DOHH2 (cell line): Measurements from ENCODE around the gene VAV1.

ENCODE experiments used
- H3F3A ChIP-seq: fragments of 200-600 bp; sonication (generic), shearing (Covaris generic); 2 replicates; pipeline ENCODE4 v1.6.0; 2016; ENCODE audit warnings: antibody characterized with exemption, mild to moderate bottlenecking; ENCODE audit not compliant: control insufficient read depth, insufficient read depth
- H3K27ac ChIP-seq: fragments of 200-600 bp; sonication (generic); 2 replicates; pipeline ENCODE4 v1.5.1; 2014; ENCODE audit warnings: low read depth, mild to moderate bottlenecking, low read length, moderate library complexity
- H3K27me3 ChIP-seq: fragments of 200-600 bp; sonication (generic); 2 replicates; pipeline ENCODE4 v1.6.1; 2014; ENCODE audit warnings: mild to moderate bottlenecking, low read length, mixed read lengths; ENCODE audit not compliant: control insufficient read depth
- H3K36me3 ChIP-seq: fragments of 200-600 bp; sonication (generic); 2 replicates; pipeline ENCODE4 v1.6.1; 2014; ENCODE audit warnings: mild to moderate bottlenecking, low read length, moderate library complexity, mixed read lengths; ENCODE audit not compliant: control insufficient read depth
- H3K4me1 ChIP-seq: fragments of 200-600 bp; sonication (generic); 2 replicates; pipeline ENCODE4 v1.6.1; 2014; ENCODE audit warnings: mild to moderate bottlenecking, low read length, mixed read lengths; ENCODE audit not compliant: control insufficient read depth
- H3K4me2 ChIP-seq: fragments of 200-600 bp; sonication (generic); 2 replicates; pipeline ENCODE4 v1.6.0; 2014; ENCODE audit warnings: mild to moderate bottlenecking, low read length, moderate library complexity
- H3K4me3 ChIP-seq: fragments of 200-600 bp; sonication (generic); 2 replicates; pipeline ENCODE4 v1.5.1; 2014; ENCODE audit warnings: mild to moderate bottlenecking, low read length, mixed read lengths
- H3K79me2 ChIP-seq: fragments of 200-600 bp; sonication (generic); 2 replicates; pipeline ENCODE4 v1.6.1; 2014; ENCODE audit warnings: mild to moderate bottlenecking, low read length, mixed read lengths; ENCODE audit not compliant: control insufficient read depth
- H3K9me2 ChIP-seq: fragments of 200-600 bp; sonication (generic); replicated peaks from 2 replicates; pipeline ENCODE4 v1.6.1; 2014; ENCODE audit warnings: mild to moderate bottlenecking, low read length, mixed read lengths; ENCODE audit not compliant: control insufficient read depth
- H3K9me3 ChIP-seq: fragments of 200-600 bp; sonication (generic); 2 replicates; pipeline ENCODE4 v1.6.1; 2014; ENCODE audit warnings: antibody characterized with exemption, low read length, mixed read lengths; ENCODE audit not compliant: control insufficient read depth, insufficient read depth
- H4K20me1 ChIP-seq: fragments of 200-600 bp; sonication (generic); 2 replicates; pipeline ENCODE4 v1.6.0; 2014; ENCODE audit warnings: low read depth, mild to moderate bottlenecking, antibody characterized with exemption, low read length, moderate library complexity; ENCODE audit not compliant: control insufficient read depth, insufficient read depth
- CTCF ChIP-seq: fragments of 200-600 bp; sonication (generic); IDR thresholded peaks from one replicate; pipeline ENCODE4 v1.5.1; 2014; ENCODE audit warnings: antibody characterized with exemption, mild to moderate bottlenecking, low read depth, low read length; ENCODE audit not compliant: poor library complexity, severe bottlenecking
- EZH2phosphoT487 ChIP-seq: fragments of 200-600 bp; sonication (generic); IDR thresholded peaks from 2 replicates; pipeline ENCODE4 v1.6.1; 2017; ENCODE audit warnings: borderline replicate concordance, mild to moderate bottlenecking, antibody characterized with exemption, low read length, moderate library complexity, mixed read lengths

VAV1 gene

GRCh38 chr19:6788896-6789295 is 16.4 kb downstream of the VAV1 start:
- TF ChIP-seq CTCF (no peak), EZH2phosphoT487 (no peak)
- Histone ChIP-seq H3K27ac (no peak overlapping the region), H4K20me1 (peaks cover 5% of the 10 kb centered on the region; the same call in 1 of the 2 replicates)

GRCh38 chr19:6790194-6791128 is 18.0 kb downstream of the VAV1 start:
- H3K27me3 ChIP-seq = no peaks in the 10 kb centered on the region
- no peak overlapping the region for H3K27ac ChIP-seq
- H3K79me2 ChIP-seq = peaks cover 61% of the 10 kb centered on the region
- H3K36me3 ChIP-seq = 0 out of 2 replicates have a peak, but pooled peaks cover 2% of the 10 kb centered on the region
- no peaks in the 10 kb centered on the region for H3K9me2 ChIP-seq
- TF ChIP-seq EZH2phosphoT487 (no peak), CTCF (no peak)
- no peak overlapping the region for H3K4me2 ChIP-seq
- H3K4me3 ChIP-seq = no peak overlapping the region
- no peaks in the 10 kb centered on the region for H3K9me3 ChIP-seq
- peaks cover 5% of the 10 kb centered on the region; the same call in 1 of the 2 replicates for H4K20me1 ChIP-seq
- no peaks in the 10 kb centered on the region for H3F3A ChIP-seq
- peaks cover 15% of the 10 kb centered on the region for H3K4me1 ChIP-seq

More at GRCh38 chr19:6788896-6789295, 16.4 kb downstream of the VAV1 start:
- no peaks in the 10 kb centered on the region for H3K9me3 ChIP-seq
- H3F3A ChIP-seq = no peaks in the 10 kb centered on the region
- H3K4me1 ChIP-seq = peaks cover 15% of the 10 kb centered on the region
- H3K27me3 ChIP-seq = no peaks in the 10 kb centered on the region
- H3K9me2 ChIP-seq = no peaks in the 10 kb centered on the region
- 0 out of 2 replicates have a peak, but pooled peaks cover 2% of the 10 kb centered on the region for H3K36me3 ChIP-seq
- H3K4me3 ChIP-seq = no peak overlapping the region
- H3K4me2 ChIP-seq = no peak overlapping the region
- peaks cover 56% of the 10 kb centered on the region for H3K79me2 ChIP-seq

GRCh38 chr19:6791237-6791636 is 18.7 kb downstream of the VAV1 start:
- Histone ChIP-seq H3K4me2 (no peak overlapping the region), H3K79me2 (peaks cover 68% of the 10 kb centered on the region), H3K9me3 (no peaks in the 10 kb centered on the region), H3K27me3 (no peaks in the 10 kb centered on the region), H3K4me1 (peaks cover 16% of the 10 kb centered on the region), H3F3A (no peaks in the 10 kb centered on the region), H3K27ac (no peak overlapping the region), H3K4me3 (no peak overlapping the region), H3K36me3 (0 out of 2 replicates have a peak, but pooled peaks cover 2% of the 10 kb centered on the region), H3K9me2 (no peaks in the 10 kb centered on the region), H4K20me1 (peaks cover 6% of the 10 kb centered on the region; the same call in 1 of the 2 replicates)
- TF ChIP-seq CTCF (no peak), EZH2phosphoT487 (no peak)
